Measurements from ENCODE around the gene AADACL2. TPM values are rescaled to one million over a fixed set of nuclear protein-coding genes. Genes with fewer than 3 reads are reported as not detected.

Gene AADACL2
- polyA plus RNA-seq, 3 donors, result not detected

- Histone ChIP-seq H2AFZ (ENCODE audit: insufficient read depth, low read depth, low read length, poor library complexity, severe bottlenecking) (no peak overlapping the region), H3K9ac (ENCODE audit: insufficient read depth, low read length, poor library complexity, severe bottlenecking) (no peak overlapping the region), H3K36me3 (replicated peaks in 1 of 2; ENCODE audit: control insufficient read depth in 1 of 2, insufficient read depth in 2 of 2, low read length in 2 of 2) (no peaks in the 10 kb centered on the region), H3K4me2 (replicated peaks; ENCODE audit: extremely low read depth, low read length, poor library complexity, severe bottlenecking) (no peak overlapping the region), H4K20me1 (ENCODE audit: insufficient read depth, low read length) (no peaks in the 10 kb centered on the region), H3K27me3 (ENCODE audit: control insufficient read depth in 2 of 2, insufficient read depth in 2 of 2, low read length in 2 of 2) (no peaks in the 10 kb centered on the region), H3K79me2 (ENCODE audit: insufficient read depth, low read length) (no peaks in the 10 kb centered on the region), H3K27ac (ENCODE audit: low read depth in 1 of 2, low read length in 2 of 2) (no peak overlapping the region), H3K4me3 (replicated peaks in 1 of 3; ENCODE audit: low read depth in 2 of 3, low read length in 3 of 3) (no peak overlapping the region), H3K4me1 (ENCODE audit: control insufficient read depth in 1 of 2, insufficient read depth in 2 of 2, low read length in 2 of 2) (peaks cover 7 to 8% of the 10 kb centered on the region in 2 donors), H3K9me3 (replicated peaks in 1 of 2; ENCODE audit: control insufficient read depth in 1 of 2, insufficient read depth in 1 of 2, low read length in 2 of 2) (no peaks in the 10 kb centered on the region)
- intact Hi-C loops (cut with micrococcal nuclease), result no loop called here
- DNase-seq, result no peak
- no peak overlapping the region for H3K27ac Mint-ChIP-seq
- peaks cover 2 to 11% (median 6%) of the 10 kb centered on the region in 7 donors for H3K9me3 Mint-ChIP-seq
- H3K36me3 Mint-ChIP-seq, result no peaks in the 10 kb centered on the region
- TF ChIP-seq, protein P1, sequence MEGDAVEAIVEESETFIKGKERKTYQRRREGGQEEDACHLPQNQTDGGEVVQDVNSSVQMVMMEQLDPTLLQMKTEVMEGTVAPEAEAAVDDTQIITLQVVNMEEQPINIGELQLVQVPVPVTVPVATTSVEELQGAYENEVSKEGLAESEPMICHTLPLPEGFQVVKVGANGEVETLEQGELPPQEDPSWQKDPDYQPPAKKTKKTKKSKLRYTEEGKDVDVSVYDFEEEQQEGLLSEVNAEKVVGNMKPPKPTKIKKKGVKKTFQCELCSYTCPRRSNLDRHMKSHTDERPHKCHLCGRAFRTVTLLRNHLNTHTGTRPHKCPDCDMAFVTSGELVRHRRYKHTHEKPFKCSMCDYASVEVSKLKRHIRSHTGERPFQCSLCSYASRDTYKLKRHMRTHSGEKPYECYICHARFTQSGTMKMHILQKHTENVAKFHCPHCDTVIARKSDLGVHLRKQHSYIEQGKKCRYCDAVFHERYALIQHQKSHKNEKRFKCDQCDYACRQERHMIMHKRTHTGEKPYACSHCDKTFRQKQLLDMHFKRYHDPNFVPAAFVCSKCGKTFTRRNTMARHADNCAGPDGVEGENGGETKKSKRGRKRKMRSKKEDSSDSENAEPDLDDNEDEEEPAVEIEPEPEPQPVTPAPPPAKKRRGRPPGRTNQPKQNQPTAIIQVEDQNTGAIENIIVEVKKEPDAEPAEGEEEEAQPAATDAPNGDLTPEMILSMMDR (IDR thresholded peaks at IDR 0.05), result no peak
- no peak overlapping the region for H3K4me3 Mint-ChIP-seq
- H3K27me3 Mint-ChIP-seq (ENCODE audit: low read depth in 3 of 3), result peaks cover 0 to 2% (median 0%) of the 10 kb centered on the region in 3 donors
- H3K4me1 Mint-ChIP-seq, result peaks cover 9% of the 10 kb centered on the region
- no CpG with 5 or more reads among the region's 2 CpGs for WGBS (ENCODE audit: insufficient coverage)
These were observed 17.0 kb downstream of the AADACL2 start for GRCh38 chr3:151750678-151751077.

- H2AFZ ChIP-seq (ENCODE audit: insufficient read depth, low read depth, low read length, poor library complexity, severe bottlenecking), result no peak overlapping the region
- H3K9me3 Mint-ChIP-seq, result peaks cover 2 to 11% (median 6%) of the 10 kb centered on the region in 7 donors
- no peak overlapping the region for H3K27ac ChIP-seq (ENCODE audit: low read depth in 1 of 2, low read length in 2 of 2)
- H3K36me3 Mint-ChIP-seq, result no peaks in the 10 kb centered on the region
- H3K4me3 Mint-ChIP-seq, result no peak overlapping the region
- WGBS (ENCODE audit: insufficient coverage), result no CpG with 5 or more reads among the region's 1 CpG
- no peak overlapping the region for H3K27ac Mint-ChIP-seq
- TF ChIP-seq, protein P1 (IDR thresholded peaks at IDR 0.05), result no peak
- H3K9ac ChIP-seq (ENCODE audit: insufficient read depth, low read length, poor library complexity, severe bottlenecking), result no peak overlapping the region
- no peaks in the 10 kb centered on the region for H3K36me3 ChIP-seq (replicated peaks in 1 of 2; ENCODE audit: control insufficient read depth in 1 of 2, insufficient read depth in 2 of 2, low read length in 2 of 2)
- no peak overlapping the region for H3K4me2 ChIP-seq (replicated peaks; ENCODE audit: extremely low read depth, low read length, poor library complexity, severe bottlenecking)
- no peaks in the 10 kb centered on the region for H4K20me1 ChIP-seq (ENCODE audit: insufficient read depth, low read length)
- peaks cover 7 to 8% of the 10 kb centered on the region in 2 donors for H3K4me1 ChIP-seq (ENCODE audit: control insufficient read depth in 1 of 2, insufficient read depth in 2 of 2, low read length in 2 of 2)
- H3K9me3 ChIP-seq (replicated peaks in 1 of 2; ENCODE audit: control insufficient read depth in 1 of 2, insufficient read depth in 1 of 2, low read length in 2 of 2), result no peaks in the 10 kb centered on the region
- intact Hi-C loops (cut with micrococcal nuclease), result no loop called here
- H3K27me3 ChIP-seq (ENCODE audit: control insufficient read depth in 2 of 2, insufficient read depth in 2 of 2, low read length in 2 of 2), result no peaks in the 10 kb centered on the region
- no peaks in the 10 kb centered on the region for H3K79me2 ChIP-seq (ENCODE audit: insufficient read depth, low read length)
- H3K4me1 Mint-ChIP-seq, result peaks cover 9% of the 10 kb centered on the region
- peak in 1 of 3 donors; percentile 22 for DNase-seq
- H3K27me3 Mint-ChIP-seq (ENCODE audit: low read depth in 3 of 3), result peaks cover 0 to 2% (median 0%) of the 10 kb centered on the region in 3 donors
- no peak overlapping the region for H3K4me3 ChIP-seq (replicated peaks in 1 of 3; ENCODE audit: low read depth in 2 of 3, low read length in 3 of 3)
These were observed 17.4 kb downstream of the AADACL2 start for GRCh38 chr3:151751161-151751560.
